ENCODE results near the gene GDF15. TPM values are rescaled to one million over a fixed set of nuclear protein-coding genes. Genes with fewer than 3 reads are reported as not detected.

The GDF15 gene
- total RNA-seq, 2 donors from 2014 or later, result 0.50 to 1.5 TPM

GRCh38 chr19:18424122-18424889 lies 38.3 kb downstream of the GDF15 start:
- DNase-seq (no peak), ATAC-seq (no peak)
- intact Hi-C loops (cut with DNase I), result no loop called here

GRCh38 chr19:18424890-18425514 lies 39.0 kb downstream of the GDF15 start:
- intact Hi-C loops (cut with DNase I), result no loop called here
- ATAC-seq (no peak), DNase-seq (no peak)

GRCh38 chr19:18425515-18426415 lies 39.8 kb downstream of the GDF15 start:
- DNase-seq, result peak; percentile 70
- intact Hi-C loops (cut with DNase I), result no loop called here
- peak; percentile 60 to 63 for ATAC-seq

- DNase-seq (no peak), ATAC-seq (no peak)
- intact Hi-C loops (cut with DNase I), result no loop called here
Observed at GRCh38 chr19:18426416-18426767, 40.4 kb downstream of the GDF15 start.

- ATAC-seq (no peak), DNase-seq (no peak)
- intact Hi-C loops (cut with DNase I), result no loop called here
Observed at GRCh38 chr19:18427080-18427742, 41.3 kb downstream of the GDF15 start.

GRCh38 chr19:18427743-18428113 lies 41.8 kb downstream of the GDF15 start:
- intact Hi-C loops (cut with DNase I), result no loop called here
- DNase-seq (peak; percentile 22), ATAC-seq (no peak)

- DNase-seq (peak; percentile 22), ATAC-seq (no peak)
- intact Hi-C loops (cut with DNase I), result no loop called here
Observed at GRCh38 chr19:18428173-18428786, 42.3 kb downstream of the GDF15 start.

- intact Hi-C loops (cut with DNase I), result no loop called here
- DNase-seq (peak; percentile 90), ATAC-seq (peak; percentile 61 to 64)
Observed at GRCh38 chr19:18428787-18429674, 43.1 kb downstream of the GDF15 start.

GRCh38 chr19:18429717-18430416 lies 43.9 kb downstream of the GDF15 start:
- ATAC-seq (no peak), DNase-seq (no peak)
- intact Hi-C loops (cut with DNase I), result no loop called here

- ATAC-seq (no peak), DNase-seq (no peak)
- intact Hi-C loops (cut with DNase I), result no loop called here
Observed at GRCh38 chr19:18430417-18431144, 44.6 kb downstream of the GDF15 start.

- ATAC-seq (no peak), DNase-seq (no peak)
- intact Hi-C loops (cut with DNase I), result no loop called here
Observed at GRCh38 chr19:18431351-18432197, 45.6 kb downstream of the GDF15 start.

- ATAC-seq, result no peak
- intact Hi-C loops (cut with DNase I), result no loop called here
Observed at GRCh38 chr19:18432275-18433014, 46.5 kb downstream of the GDF15 start.

GRCh38 chr19:18433015-18433691 lies 47.2 kb downstream of the GDF15 start:
- no peak for DNase-seq
- no peak for ATAC-seq
- intact Hi-C loops (cut with DNase I), result no loop called here

More at GRCh38 chr19:18432275-18433014, 46.5 kb downstream of the GDF15 start:
- no peak for DNase-seq

GRCh38 chr19:18433735-18434398 lies 47.9 kb downstream of the GDF15 start:
- ATAC-seq, result peak in 1 of 2 donors; percentile 0
- DNase-seq, result no peak

More at GRCh38 chr19:18433735-18434398, 47.9 kb downstream of the GDF15 start:
- intact Hi-C loops (cut with DNase I), result no loop called here
